Ovary (tissue), 9 donors: ENCODE results near the gene IGFBP6. TPM values are rescaled to one million over a fixed set of nuclear protein-coding genes. Genes with fewer than 3 reads are reported as not detected.

Experiments
- DNase-seq, 5 donors: peaks; one replicate each; pipeline ENCODE4 v3.0.0-alpha.2; 2019 to 2020
- H3K27ac ChIP-seq, 2 donors: fragments of 200-600 bp; one replicate each; pipeline versions ENCODE4 v1.5.1 to v1.8.0; 2019 to 2022
- H3K27me3 ChIP-seq: fragments of 200-600 bp; one replicate; pipeline ENCODE4 v1.8.0; 2022
- H3K36me3 ChIP-seq: fragments of 200-600 bp; sonication (generic); one replicate; pipeline ENCODE4 v1.5.1; 2019
- H3K4me1 ChIP-seq: one replicate; pipeline ENCODE4 v1.8.1; 2013; ENCODE audit warnings: mild to moderate bottlenecking, moderate library complexity; ENCODE audit not compliant: insufficient read depth
- H3K4me3 ChIP-seq: fragments of 200-600 bp; sonication (generic); one replicate; pipeline ENCODE4 v1.5.1; 2017
- H3K9me3 ChIP-seq, 2 donors: fragments of 200-600 bp in 1 of 2; sonication (generic) in 1 of 2; one replicate each; pipeline versions ENCODE4 v1.5.1 to v1.8.1; 2013 to 2019; ENCODE audit warnings: mild to moderate bottlenecking in 1 of 2, moderate library complexity in 1 of 2
- EP300 ChIP-seq: sonication (generic); formaldehyde crosslinking; IDR thresholded peaks from one replicate; pipeline ENCODE4 v1.6.1; 2017; ENCODE audit warnings: antibody characterized with exemption
- POLR2A ChIP-seq: fragments of 450-650 bp; IDR thresholded peaks from one replicate; pipeline ENCODE4 v1.6.1; 2017; ENCODE audit warnings: antibody characterized with exemption, mild to moderate bottlenecking, moderate library complexity
- WGBS, 3 donors: extraction: QIAGEN DNeasy Blood & Tissue Kit in 1 of 3; methylation state at CpG; one replicate each; pipeline versions ENCODE4 v1.1.5 to v1.1.7; 2013 to 2017; 5-methylcytosine and 5-hydroxymethylcytosine counted together
- intact Hi-C, 4 donors: fragments of 100-400 bp; cut with DNase I; formaldehyde crosslinking; loops; one replicate each; pipeline versions ENCODE4 v1.11.0 to v1.15.1; 2022 to 2023
- polyA plus RNA-seq, 2 donors: library from polyadenylated mRNA; stranded (reverse); fragments of 200-250 nt in 1 of 2; fragments of 350-450 nt in 1 of 2; fragmentation: Illumina TruSeq in 1 of 2; extraction: RNeasy Lipid Tissue Mini Kit (QIAGEN cat#74804) in 1 of 2; gene quantifications; one replicate each; pipeline ENCODE4 v1.2.3, GENCODE V29; 2013 to 2014
- total RNA-seq, 7 donors: library from RNA; depleted of rRNA in 2 of 7; stranded (reverse); fragments of >200 nt in 2 of 7; fragmentation: NEBNext Ultra II Directional in 3 of 7; extraction: Animal tissue kit (Norgen Biotek cat#: 25700) in 3 of 7; gene quantifications; one replicate each; pipeline versions ENCODE4 v1.1.0 to v1.2.4, GENCODE V29; 2016 to 2023
- TF ChIP-seq, protein P1 (sequence below), 3 donors: fragments of 450-650 bp in 2 of 3; fragments of 200-600 bp in 1 of 3; IDR thresholded peaks; one replicate each; pipeline versions ENCODE4 v1.5.1 to v1.8.0; 2016 to 2022; ENCODE audit warnings: antibody characterized with exemption in 3 of 3, mild to moderate bottlenecking in 1 of 3
- donor health status: DM: no; HTN: no; CAD: no; lungs with moderate emphysema.
- donor health status: DM: no; HTN: no; CAD: no.
- donor health status: Bipolar disorder and iron deficiency.
- donor health status: DM: yes; HTN: yes; CAD: no.
- donor health status: DM: no; HTN: no; CAD: no.
- donor health status: DM: yes; HTN: yes; CAD: no.

IGFBP6 gene
- total and polyA plus RNA-seq, 9 donors: 78.9 to 685 (median 171) TPM

DNA sequence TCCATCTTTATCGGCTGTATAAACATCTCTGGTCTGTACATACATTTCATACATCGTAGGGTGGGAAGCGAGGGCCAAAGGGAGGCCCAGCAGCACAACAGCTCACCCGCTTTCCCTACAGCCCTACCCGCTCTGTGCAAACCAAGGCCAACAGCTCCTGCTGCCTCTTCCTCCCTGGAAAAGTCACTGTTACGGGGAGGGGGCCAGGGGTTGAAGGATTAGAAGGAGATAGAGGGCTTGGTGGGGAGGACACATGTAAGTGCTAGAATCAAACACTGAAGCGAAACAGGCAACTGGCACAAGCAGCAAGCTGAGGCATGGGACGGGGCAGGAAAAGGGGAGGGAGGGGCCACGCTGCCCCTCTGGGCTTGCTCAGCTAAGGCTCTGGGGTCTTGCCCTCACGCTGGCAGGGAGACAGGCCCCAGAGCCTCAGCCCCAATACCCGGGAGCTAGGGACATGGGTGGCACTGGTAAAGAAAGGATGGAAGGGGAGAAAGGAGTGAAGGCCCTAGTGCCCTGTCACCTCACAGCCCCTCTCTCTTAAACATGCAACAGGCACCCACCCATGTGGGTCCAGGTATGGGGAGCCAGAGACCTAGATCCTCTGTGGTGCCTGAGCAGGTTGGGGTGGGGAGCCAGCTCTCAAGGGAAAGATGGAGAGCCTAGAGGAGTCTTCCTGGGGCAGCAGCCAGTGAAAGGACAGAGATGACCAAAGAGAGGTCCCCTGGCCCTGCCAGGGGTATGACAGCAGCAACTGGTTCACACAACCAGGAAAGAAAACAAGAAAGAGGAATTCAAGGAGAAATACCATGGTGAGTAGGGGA is 32.6 kb upstream of the IGFBP6 start:
- no peaks in the 10 kb centered on the region for H3K9me3 ChIP-seq
- peak in 3 of 5 donors; percentile 42 to 56 (median 44) for DNase-seq
- no peaks in the 10 kb centered on the region for H3K36me3 ChIP-seq
- intact Hi-C loops: loop anchor here in 2 of 4 donors (5.0 kb wide), 1 partner anchor 132 kb away; no protein-coding TSS in a partner anchor
- no peak overlapping the region for H3K4me3 ChIP-seq
- 56 to 66% (median 64%) methylated on average over 11 of the region's 11 CpGs for whole genome bisulfite sequencing, 3 donors
- H3K27ac ChIP-seq: peak overlapping the region; percentile 42 to 64
- peaks cover 28% of the 10 kb centered on the region for H3K4me1 ChIP-seq
- TF ChIP-seq EP300 (no peak), POLR2A (no peak)
- TF ChIP-seq, protein P1, sequence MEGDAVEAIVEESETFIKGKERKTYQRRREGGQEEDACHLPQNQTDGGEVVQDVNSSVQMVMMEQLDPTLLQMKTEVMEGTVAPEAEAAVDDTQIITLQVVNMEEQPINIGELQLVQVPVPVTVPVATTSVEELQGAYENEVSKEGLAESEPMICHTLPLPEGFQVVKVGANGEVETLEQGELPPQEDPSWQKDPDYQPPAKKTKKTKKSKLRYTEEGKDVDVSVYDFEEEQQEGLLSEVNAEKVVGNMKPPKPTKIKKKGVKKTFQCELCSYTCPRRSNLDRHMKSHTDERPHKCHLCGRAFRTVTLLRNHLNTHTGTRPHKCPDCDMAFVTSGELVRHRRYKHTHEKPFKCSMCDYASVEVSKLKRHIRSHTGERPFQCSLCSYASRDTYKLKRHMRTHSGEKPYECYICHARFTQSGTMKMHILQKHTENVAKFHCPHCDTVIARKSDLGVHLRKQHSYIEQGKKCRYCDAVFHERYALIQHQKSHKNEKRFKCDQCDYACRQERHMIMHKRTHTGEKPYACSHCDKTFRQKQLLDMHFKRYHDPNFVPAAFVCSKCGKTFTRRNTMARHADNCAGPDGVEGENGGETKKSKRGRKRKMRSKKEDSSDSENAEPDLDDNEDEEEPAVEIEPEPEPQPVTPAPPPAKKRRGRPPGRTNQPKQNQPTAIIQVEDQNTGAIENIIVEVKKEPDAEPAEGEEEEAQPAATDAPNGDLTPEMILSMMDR (IDR thresholded peaks at IDR 0.05): no peak
- no peaks in the 10 kb centered on the region for H3K27me3 ChIP-seq

DNA sequence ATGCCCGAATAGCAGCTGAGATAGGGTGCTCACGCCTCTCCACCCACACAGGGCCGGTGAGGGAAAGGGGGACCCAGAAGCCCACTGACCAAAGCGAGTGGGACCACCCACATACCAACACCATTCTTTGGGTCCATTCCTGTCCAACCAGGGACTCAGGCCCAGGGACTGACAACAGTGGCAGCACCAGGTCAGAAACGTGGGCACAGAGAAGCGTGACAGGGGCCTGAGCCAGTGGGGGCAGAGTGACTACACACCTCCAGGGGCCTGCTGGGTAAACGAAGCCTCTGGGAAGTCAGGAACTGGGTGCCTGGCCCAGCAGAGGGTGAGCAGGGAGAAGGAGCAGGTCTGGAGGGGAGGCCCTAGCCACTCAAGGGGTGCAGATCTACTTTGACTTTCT is 32.0 kb upstream of the IGFBP6 start:
- H3K27ac ChIP-seq: peak overlapping the region; percentile 40 to 64
- H3K4me3 ChIP-seq: no peak overlapping the region
- no peaks in the 10 kb centered on the region for H3K36me3 ChIP-seq
- peak; percentile 21 to 49 (median 47) for DNase-seq
- peaks cover 31% of the 10 kb centered on the region for H3K4me1 ChIP-seq
- no peak for TF ChIP-seq POLR2A
- TF ChIP-seq, protein P1 (IDR thresholded peaks at IDR 0.05): no peak
- TF ChIP-seq EP300: no peak
- 55 to 68% (median 65%) methylated on average over 7 of the region's 7 CpGs for WGBS, 3 donors
- intact Hi-C loops: loop anchor here in 2 of 4 donors (5.0 kb wide), 1 partner anchor 132 kb away; no protein-coding TSS in a partner anchor
- no peaks in the 10 kb centered on the region for H3K9me3 ChIP-seq
- no peaks in the 10 kb centered on the region for H3K27me3 ChIP-seq

DNA sequence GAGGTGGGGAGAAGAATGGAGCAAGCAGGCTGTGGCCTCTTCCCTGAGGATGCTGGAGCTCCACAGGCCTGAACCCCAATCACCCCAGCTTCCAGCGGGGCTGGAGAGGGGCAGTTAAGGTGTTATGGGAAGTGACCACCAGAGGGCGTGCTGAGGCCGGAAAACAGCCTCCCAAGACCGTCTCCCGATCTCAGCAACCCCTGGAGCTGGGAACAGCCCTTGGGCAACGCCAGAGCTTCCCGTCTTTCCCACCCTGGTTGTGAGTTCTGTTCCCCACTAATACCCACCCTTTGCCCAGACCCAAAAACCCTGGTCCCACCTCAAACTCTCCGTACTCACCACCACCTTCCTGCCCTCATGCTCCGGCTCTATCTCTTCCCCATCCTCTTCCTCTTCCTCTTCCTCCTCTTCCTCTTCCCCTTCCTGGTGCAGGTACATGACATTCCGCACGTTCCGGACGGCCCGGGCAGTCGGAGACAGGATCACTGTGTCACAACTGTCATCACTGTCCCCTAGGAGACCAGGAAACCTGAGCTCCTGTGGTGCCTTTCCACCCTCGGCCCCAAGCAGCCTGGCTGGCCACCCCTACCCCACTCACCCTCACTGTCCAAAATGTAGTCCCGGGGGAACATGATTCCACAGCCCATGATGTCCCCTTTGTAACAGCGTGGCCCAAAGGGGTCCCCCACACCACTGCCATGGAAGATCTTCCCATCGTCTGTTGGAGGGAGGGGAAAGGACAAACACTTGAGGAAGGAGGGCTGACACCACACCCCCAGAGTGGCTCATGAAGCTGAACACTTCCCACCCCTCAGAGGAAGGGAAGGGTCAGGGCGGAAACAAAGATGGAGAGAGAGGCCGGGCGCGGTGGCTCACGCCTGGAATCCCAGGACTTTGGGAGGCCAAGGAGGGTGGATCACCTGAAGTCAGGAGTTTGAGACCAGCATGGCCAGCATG is 31.2 kb upstream of the IGFBP6 start:
- no peaks in the 10 kb centered on the region for H3K36me3 ChIP-seq

More for the DNA sequence above, 31.2 kb upstream of the IGFBP6 start:
- DNase-seq: peak; percentile 84 to 92 (median 89)
- WGBS, 3 donors: 40 to 44% (median 43%) methylated on average over 24 of the region's 24 CpGs
- Histone ChIP-seq H3K27me3 (no peaks in the 10 kb centered on the region), H3K27ac (peak overlapping the region; percentile 40 to 64), H3K4me3 (no peak overlapping the region), H3K9me3 (no peaks in the 10 kb centered on the region), H3K4me1 (peaks cover 38% of the 10 kb centered on the region)
- intact Hi-C loops: loop anchor here in 3 of 4 donors (2.0 to 5.0 kb wide), 2 partner anchors 33 to 131 kb away; no protein-coding TSS in a partner anchor
- no peak for TF ChIP-seq EP300
- TF ChIP-seq, protein P1 (IDR thresholded peaks at IDR 0.05): peak; percentile 85 to 97 (median 95)
- TF ChIP-seq POLR2A: no peak
